ENCODE measurements around the gene CTF1. TPM values are rescaled to one million over a fixed set of nuclear protein-coding genes. Genes with fewer than 3 reads are reported as not detected.

CTF1 gene
- total RNA-seq, 1 experiment from 2014 or later, result 1.4 TPM

DNA sequence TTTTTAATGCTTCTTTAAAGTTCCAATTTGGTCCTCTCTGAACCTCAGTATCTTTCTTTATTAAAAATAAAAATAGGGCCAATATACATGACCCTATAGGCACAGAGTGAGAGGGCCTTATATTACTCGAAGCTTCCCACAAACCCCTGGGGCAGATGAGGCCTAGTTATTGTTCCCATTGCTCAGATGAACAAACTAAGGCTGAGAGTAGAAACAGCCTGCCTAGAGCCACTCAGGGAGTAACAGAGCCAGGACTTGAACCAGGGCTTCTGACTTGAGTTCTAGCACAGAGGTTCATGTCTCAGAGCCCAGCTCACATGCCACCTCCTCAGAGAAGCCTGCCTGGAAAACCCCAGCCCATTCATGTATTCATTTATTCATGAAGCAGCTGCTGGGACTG, 10.3 kb upstream of the CTF1 start:
- CTCF ChIA-PET, result interaction anchor here (0.9 kb wide), 1 partner anchor 41 kb away, joined by 3 read pairs; no protein-coding TSS in a partner anchor
- Mint-ChIP-seq H3K27me3 (ENCODE audit: low read depth) (no peaks in the 10 kb centered on the region), H3K4me1 (peaks cover 8% of the 10 kb centered on the region), H3K9me3 (no peaks in the 10 kb centered on the region), H3K27ac (no peak overlapping the region; the same call in 1 of the 2 replicates), H3K4me3 (no peak overlapping the region), H3K36me3 (peaks cover 10% of the 10 kb centered on the region; the same call in 1 of the 2 replicates)
- no peak for TF ChIP-seq SOX15 (CRISPR knock-in tag; IDR thresholded peaks at IDR 0.05)
- TF ChIP-seq RORB (CRISPR knock-in tag; IDR thresholded peaks at IDR 0.05), result no peak
- no peak for TF ChIP-seq MYBL2 (CRISPR knock-in tag; IDR thresholded peaks at IDR 0.05)
- no peak for TF ChIP-seq ZNF416 (CRISPR knock-in tag; IDR thresholded peaks at IDR 0.05)
- TF ChIP-seq, protein P1, sequence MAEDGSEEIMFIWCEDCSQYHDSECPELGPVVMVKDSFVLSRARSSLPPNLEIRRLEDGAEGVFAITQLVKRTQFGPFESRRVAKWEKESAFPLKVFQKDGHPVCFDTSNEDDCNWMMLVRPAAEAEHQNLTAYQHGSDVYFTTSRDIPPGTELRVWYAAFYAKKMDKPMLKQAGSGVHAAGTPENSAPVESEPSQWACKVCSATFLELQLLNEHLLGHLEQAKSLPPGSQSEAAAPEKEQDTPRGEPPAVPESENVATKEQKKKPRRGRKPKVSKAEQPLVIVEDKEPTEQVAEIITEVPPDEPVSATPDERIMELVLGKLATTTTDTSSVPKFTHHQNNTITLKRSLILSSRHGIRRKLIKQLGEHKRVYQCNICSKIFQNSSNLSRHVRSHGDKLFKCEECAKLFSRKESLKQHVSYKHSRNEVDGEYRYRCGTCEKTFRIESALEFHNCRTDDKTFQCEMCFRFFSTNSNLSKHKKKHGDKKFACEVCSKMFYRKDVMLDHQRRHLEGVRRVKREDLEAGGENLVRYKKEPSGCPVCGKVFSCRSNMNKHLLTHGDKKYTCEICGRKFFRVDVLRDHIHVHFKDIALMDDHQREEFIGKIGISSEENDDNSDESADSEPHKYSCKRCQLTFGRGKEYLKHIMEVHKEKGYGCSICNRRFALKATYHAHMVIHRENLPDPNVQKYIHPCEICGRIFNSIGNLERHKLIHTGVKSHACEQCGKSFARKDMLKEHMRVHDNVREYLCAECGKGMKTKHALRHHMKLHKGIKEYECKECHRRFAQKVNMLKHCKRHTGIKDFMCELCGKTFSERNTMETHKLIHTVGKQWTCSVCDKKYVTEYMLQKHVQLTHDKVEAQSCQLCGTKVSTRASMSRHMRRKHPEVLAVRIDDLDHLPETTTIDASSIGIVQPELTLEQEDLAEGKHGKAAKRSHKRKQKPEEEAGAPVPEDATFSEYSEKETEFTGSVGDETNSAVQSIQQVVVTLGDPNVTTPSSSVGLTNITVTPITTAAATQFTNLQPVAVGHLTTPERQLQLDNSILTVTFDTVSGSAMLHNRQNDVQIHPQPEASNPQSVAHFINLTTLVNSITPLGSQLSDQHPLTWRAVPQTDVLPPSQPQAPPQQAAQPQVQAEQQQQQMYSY (CRISPR knock-in tag; IDR thresholded peaks at IDR 0.05), result no peak
- no peak for TF ChIP-seq MAX (CRISPR knock-in tag; IDR thresholded peaks at IDR 0.05)
- no peak for TF ChIP-seq TCF7 (CRISPR knock-in tag; IDR thresholded peaks at IDR 0.05; ENCODE audit: low read depth)
- TF ChIP-seq KAT7 (CRISPR knock-in tag; IDR thresholded peaks at IDR 0.05; ENCODE audit: borderline replicate concordance), result no peak
- no peak for TF ChIP-seq ERG (CRISPR knock-in tag; IDR thresholded peaks at IDR 0.05)
- TF ChIP-seq ELF4 (CRISPR knock-in tag; IDR thresholded peaks at IDR 0.05; ENCODE audit: low read depth), result no peak
- no peak for TF ChIP-seq ZBTB43 (CRISPR knock-in tag; IDR thresholded peaks at IDR 0.05)
- no peak for TF ChIP-seq ZNF138 (CRISPR knock-in tag; conservative IDR thresholded peaks at IDR 0.05)
- no peak for TF ChIP-seq CTCF (IDR thresholded peaks at IDR 0.05)
- no peak for TF ChIP-seq ZNF219 (CRISPR knock-in tag; IDR thresholded peaks at IDR 0.05; ENCODE audit: borderline replicate concordance)
- TF ChIP-seq FOXJ3 (CRISPR knock-in tag; IDR thresholded peaks at IDR 0.05; ENCODE audit: borderline replicate concordance), result no peak
- POLR2A ChIA-PET, result no interaction called here
- ATAC-seq (no peak), DNase-seq (ENCODE audit: low spot score) (no peak)

DNA sequence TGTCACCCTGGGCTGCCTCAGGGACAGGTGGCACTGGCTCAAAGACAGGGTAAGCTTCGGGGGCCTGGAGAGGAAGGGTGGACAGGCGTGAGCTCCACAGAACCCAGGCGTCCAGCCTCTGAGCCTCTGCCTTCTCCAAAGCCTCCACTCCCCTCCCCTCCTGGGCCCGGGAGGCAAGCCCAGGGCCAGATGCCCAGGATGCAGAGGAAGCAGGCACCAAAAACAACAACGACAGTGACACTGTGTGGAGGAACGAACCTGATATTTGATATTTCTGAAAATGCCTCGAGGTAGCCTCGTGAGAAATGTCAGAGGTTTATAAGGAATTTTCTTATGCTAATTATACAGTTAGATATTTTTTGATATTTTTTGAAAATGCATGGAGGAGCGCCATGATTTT, 8.5 kb upstream of the CTF1 start:
- Mint-ChIP-seq H3K4me3 (no peak overlapping the region), H3K36me3 (peaks cover 7% of the 10 kb centered on the region; the same call in 1 of the 2 replicates), H3K27ac (no peak overlapping the region), H3K4me1 (peaks cover 4% of the 10 kb centered on the region), H3K27me3 (ENCODE audit: low read depth) (no peaks in the 10 kb centered on the region), H3K9me3 (no peaks in the 10 kb centered on the region)
- CTCF ChIA-PET, result interaction anchor here (0.6 kb wide), 1 partner anchor 82 kb away, joined by 4 read pairs; no protein-coding TSS in a partner anchor
- no peak for DNase-seq (ENCODE audit: low spot score)
- ATAC-seq, result no peak
- POLR2A ChIA-PET, result no interaction called here
- no peak for TF ChIP-seq FOXP1 (CRISPR knock-in tag; IDR thresholded peaks at IDR 0.05; ENCODE audit: borderline replicate concordance)
- TF ChIP-seq EMX1 (CRISPR knock-in tag; IDR thresholded peaks at IDR 0.05), result no peak
- TF ChIP-seq ZNF396 (CRISPR knock-in tag; IDR thresholded peaks at IDR 0.05; ENCODE audit: borderline replicate concordance), result no peak
- no peak for TF ChIP-seq STAT6 (CRISPR knock-in tag; conservative IDR thresholded peaks at IDR 0.05; ENCODE audit: low read depth)
- no peak for TF ChIP-seq CREM (CRISPR knock-in tag; IDR thresholded peaks at IDR 0.05)
- TF ChIP-seq RELA (CRISPR knock-in tag; IDR thresholded peaks at IDR 0.05; ENCODE audit: borderline replicate concordance), result no peak
- no peak for TF ChIP-seq ERG (CRISPR knock-in tag; IDR thresholded peaks at IDR 0.05)
- no peak for TF ChIP-seq NR3C1 (CRISPR knock-in tag; conservative IDR thresholded peaks at IDR 0.05; ENCODE audit: low read depth)
- no peak for TF ChIP-seq NR1H2 (CRISPR knock-in tag; IDR thresholded peaks at IDR 0.05)
